HG03342 (cell line): ENCODE measurements around the gene SMURF1.

Experiments used
- ATAC-seq: cut with Tn5 transposase; IDR thresholded peaks from one replicate; pipeline ENCODE4 v1.9.1; 2021; ENCODE audit warnings: mild to moderate bottlenecking, moderate library complexity; ENCODE audit not compliant: unreplicated experiment

Gene SMURF1

DNA sequence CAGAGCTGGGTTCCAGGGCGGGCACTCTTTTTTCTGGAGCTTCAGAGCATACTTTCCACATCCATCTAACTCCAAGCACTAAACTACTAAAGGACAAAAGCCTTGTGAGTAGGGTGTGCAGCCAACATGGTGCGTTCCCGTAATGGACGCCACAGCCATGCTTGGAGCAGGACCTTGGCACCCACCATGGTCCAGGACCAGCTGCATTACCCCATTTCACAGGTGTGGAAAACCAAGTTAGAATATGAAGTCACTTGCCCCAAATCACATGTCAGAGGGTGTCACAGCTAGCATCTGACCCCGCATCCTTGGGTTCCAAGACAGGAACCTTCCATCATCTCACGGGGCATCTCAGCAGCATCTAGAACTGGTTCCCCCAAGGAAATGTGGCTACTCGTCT, 112.4 kb downstream of the SMURF1 start:
- no peak for ATAC-seq

DNA sequence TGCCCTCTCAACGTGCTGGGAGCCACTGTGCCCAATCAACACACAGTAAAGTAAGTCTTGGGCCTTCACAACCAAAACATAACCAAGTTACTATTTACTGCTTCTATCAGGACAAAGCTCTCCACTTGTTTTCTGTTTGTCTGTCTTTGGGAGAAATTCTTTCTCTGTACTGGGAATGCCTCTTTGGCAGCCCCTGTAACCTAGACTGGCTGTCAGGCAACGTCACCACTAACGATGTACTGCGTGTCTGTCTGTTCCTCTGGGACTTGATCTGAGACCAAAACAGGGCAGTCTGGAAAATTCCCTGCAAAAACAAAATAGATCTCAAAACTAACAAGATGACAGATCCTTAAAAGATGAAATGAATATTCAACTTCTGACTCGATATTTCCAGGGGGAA, 113.0 kb downstream of the SMURF1 start:
- ATAC-seq = no peak

DNA sequence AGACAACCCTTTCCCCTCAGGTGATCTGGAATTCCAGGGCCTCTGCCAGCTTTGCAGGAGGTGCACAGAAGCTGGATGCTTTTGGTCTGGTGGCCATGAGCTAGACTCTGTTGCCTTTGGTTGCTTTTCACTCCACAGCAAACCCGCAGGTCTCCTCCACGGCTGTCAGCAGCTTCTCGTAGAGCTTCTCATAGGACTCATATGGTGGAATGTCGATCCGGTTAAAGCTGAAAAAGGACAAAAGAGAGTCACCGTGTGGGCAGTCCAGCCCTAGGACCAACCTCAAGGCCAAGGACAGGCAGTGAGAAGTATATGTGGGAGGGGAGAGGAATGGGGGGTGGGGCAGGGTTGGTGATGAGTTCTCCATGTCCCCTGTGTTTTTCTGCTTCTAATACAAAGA, 113.5 kb downstream of the SMURF1 start:
- no peak for ATAC-seq

GRCh38 chr7:99029466-99030435, 114.2 kb downstream of the SMURF1 start:
- no peak for ATAC-seq

- no peak for ATAC-seq
These were observed 115.5 kb downstream of the SMURF1 start for GRCh38 chr7:99028261-99028973.

DNA sequence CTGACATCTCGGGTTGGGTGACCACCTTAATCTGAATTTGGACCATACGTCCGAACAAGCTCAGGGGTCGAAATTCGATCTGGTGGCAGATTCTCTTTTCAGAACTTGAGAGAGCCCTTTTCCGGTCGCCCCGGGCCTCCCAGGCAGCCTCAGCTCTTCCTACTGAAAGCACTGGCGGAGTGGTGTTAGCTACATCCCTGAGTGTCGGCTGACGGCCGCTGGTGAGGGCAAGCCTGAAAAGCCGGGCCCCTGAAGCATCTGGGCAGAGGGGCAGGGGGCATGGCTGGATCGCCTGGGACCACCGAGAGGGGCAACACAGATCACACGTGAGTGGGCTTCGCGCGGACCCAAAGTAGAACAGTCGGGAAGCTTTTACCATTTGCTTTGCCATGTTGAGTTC, 116.1 kb downstream of the SMURF1 start:
- ATAC-seq = no peak

- no peak for ATAC-seq
These were observed 116.7 kb downstream of the SMURF1 start for GRCh38 chr7:99027241-99027640.

GRCh38 chr7:99024066-99024465, 119.8 kb downstream of the SMURF1 start:
- no peak for ATAC-seq

DNA sequence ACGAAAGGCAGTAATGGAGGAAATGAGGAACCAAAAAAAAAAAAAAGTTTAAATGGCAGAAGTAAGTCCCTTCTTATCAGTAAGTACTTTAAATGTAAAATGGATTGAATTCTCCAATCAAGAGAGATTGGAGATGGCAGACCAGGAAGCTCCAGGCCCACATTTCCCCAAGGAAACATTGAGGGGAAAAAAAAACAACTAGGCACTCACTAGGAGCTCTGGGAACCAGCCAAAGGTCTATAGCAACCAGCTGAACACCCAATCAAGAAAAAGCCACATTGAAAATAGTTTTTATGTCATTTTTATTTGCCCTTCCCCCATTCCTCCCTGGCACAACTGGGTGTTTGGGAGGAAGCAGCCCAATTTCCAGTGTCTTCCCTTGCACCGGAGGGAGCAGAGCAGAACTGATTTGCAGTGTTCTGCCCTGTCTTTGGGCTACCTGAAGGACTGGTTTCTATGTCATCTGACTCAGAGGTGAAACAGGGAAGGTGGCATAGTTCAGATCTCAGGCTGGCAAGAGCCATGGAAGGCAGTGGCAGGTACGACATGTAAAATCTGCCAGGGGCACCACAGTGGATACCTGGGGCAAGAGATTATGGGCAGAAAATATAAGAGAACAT, 121.9 kb downstream of the SMURF1 start:
- no peak for ATAC-seq

DNA sequence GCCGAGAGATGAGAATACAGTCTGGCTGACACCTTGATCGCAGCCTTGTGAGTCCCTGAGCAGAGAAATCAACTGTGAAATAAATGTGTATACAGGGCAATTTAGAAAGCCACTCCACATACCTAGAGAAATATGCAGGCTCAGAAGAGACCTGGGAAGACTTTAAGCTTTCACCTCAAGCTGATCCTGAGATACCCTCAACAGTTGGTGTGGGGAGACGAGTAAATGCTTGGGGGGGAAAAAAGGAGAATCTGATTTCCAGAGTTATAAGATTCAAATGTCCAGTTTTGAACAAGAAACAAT, 123.5 kb downstream of the SMURF1 start:
- ATAC-seq = no peak

- ATAC-seq = no peak
These were observed 124.1 kb downstream of the SMURF1 start for GRCh38 chr7:99019523-99020412.

DNA sequence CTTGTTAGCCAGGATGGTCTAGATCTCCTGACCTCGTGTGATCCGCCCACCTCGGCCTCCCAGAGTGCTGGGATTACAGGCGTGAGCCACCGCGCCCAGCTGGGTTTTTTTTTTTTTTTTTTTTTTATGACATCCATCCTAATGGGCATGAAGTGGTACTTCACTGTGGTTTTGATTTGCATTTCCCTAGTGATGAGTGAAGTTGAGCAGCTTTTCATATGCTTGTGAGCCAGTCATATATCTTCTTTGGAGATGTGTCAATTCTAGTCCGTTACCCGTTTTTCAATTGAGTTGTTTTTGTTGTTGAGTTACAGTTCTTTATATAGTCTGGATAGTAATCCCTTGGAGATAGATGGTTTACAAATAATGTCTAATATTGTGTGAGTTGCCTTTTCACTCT, 127.7 kb downstream of the SMURF1 start:
- ATAC-seq = no peak

DNA sequence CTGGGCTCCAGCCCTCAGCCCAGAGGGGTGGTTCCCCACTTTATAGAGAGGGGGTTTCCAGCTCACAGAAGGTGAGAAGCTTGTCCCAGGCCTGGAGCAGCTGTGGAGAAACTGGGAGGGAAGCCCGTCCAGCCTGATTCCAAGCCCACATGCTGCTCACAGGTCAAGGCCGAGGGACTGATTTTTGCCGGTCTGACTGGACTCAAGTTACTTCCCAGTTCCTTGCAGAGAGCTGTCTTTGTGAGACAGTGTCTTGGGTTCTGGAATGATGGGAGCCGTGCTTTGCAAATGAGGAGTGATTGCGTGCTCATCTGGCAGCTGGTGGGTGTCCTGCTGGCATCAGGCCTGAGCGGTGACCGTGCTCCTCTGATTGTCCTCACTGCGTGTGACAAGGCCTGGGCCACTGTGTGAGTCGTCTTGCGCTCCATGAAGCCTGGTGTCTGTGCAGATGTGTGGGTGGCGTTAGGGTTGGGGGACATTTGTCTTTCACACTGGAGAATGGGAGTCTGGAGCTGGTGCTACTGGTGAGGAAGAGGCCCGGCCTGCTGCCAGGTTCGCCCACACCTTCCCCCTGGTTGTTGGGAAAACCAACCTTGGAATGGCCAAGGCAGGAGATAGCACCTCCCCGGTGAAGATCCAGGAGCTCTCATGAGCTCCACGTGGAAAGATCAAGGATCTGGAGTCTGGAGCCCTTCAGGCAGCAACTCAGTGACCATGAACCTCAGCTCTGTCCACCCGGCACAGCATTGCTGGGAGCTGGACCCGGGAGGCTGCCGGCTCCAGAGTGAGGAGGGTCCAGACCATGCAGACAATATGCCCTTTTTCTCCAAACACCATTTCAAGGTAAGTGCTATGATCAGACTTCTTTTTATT, 129.6 kb downstream of the SMURF1 start:
- ATAC-seq = no peak

GRCh38 chr7:99013266-99014112, 130.4 kb downstream of the SMURF1 start:
- ATAC-seq = no peak

DNA sequence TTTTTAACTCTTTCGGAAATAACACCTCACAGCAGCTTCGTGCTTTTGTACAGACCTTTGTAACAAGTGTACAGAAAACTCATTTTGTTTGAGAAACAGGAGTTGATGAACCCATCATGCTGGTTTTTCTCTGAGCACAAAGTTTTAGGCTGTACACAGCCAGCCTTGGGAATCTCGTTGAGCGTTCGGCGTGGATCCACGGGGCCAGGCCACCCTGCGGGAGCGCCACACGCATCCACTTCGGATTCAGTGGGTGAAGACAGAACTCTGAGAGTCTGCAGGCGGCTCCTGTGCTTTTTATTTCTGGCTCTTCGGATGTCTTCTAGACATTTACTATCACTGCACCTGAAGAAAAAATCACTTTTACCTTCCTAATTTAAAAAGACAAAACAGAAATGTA, 131.2 kb downstream of the SMURF1 start:
- ATAC-seq = no peak

GRCh38 chr7:99011706-99012404, 132.1 kb downstream of the SMURF1 start:
- no peak for ATAC-seq

DNA sequence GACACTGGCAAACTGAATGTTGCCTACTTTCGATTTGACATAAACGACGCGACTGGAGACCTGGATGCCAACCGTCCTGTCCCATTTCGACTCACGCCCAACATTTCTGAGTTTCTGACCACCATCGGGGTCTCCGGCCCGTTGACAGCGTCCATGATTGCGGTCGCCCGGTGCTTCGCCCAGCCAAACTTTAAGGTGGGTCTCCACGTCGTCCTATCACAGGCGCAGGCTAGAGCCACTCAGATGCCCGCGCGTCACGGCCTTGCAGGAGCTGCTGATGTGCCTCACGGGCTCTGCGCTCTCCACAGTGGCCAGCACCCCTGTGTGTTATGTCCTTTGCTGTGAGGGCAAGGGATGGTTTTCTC, 132.6 kb downstream of the SMURF1 start:
- ATAC-seq = no peak

DNA sequence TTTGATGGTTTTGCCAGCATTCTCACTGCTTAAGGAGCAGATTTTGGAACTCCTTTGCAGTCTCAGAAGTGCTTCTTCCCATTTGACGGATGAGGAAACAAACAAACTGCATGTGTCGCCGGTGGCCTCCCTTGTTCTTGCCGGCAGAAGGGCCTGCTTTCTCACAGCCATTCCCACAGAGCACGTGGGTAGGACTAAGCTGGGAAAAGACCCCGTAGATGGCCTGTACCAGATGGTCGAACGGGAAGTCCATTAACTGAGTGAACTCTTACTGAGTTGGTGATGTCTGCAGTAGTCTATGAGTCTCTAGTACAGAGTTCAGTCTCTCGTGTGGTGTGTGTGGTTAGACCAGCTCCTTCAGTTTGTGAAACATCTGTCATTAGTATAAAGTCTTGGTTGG, 133.6 kb downstream of the SMURF1 start:
- ATAC-seq = no peak
